Measurements from ENCODE around the gene RBM10. TPM values are rescaled to one million over a fixed set of nuclear protein-coding genes. Genes with fewer than 3 reads are reported as not detected.

The RBM10 gene
- total RNA-seq, 4 donors from 2014 or later: 27.9 to 33.1 (median 30.2) TPM

- no peak for TF ChIP-seq CTCF (IDR thresholded peaks at IDR 0.05)
- TF ChIP-seq EP300 (IDR thresholded peaks at IDR 0.05): no peak
- no peak for TF ChIP-seq POLR2AphosphoS5 (IDR thresholded peaks at IDR 0.05)
- TF ChIP-seq POLR2A (IDR thresholded peaks at IDR 0.05): no peak
- Histone ChIP-seq H3K27me3 (no peaks in the 10 kb centered on the region), H3K9me3 (no peaks in the 10 kb centered on the region), H3K27ac (no peak overlapping the region), H3K4me1 (no peaks in the 10 kb centered on the region), H3K36me3 (peaks cover 72% of the 10 kb centered on the region), H3K4me3 (no peak overlapping the region)
- WGBS: 83% methylated on average over 16 of the region's 18 CpGs
- DNase-seq (ENCODE audit: low spot score in 2 of 2): peak in 1 of 2 donors; percentile 39
Measured at GRCh38 chrX:47172971-47173792, 28.2 kb downstream of the RBM10 start.

GRCh38 chrX:47174376-47174775 lies 29.4 kb downstream of the RBM10 start:
- DNase-seq (ENCODE audit: low spot score in 2 of 2): peak in 1 of 2 donors; percentile 50
- Histone ChIP-seq H3K4me1 (peaks cover 4% of the 10 kb centered on the region), H3K27me3 (no peaks in the 10 kb centered on the region), H3K4me3 (no peak overlapping the region), H3K27ac (no peak overlapping the region), H3K9me3 (no peaks in the 10 kb centered on the region), H3K36me3 (peaks cover 79% of the 10 kb centered on the region)
- TF ChIP-seq CTCF (IDR thresholded peaks at IDR 0.05) (no peak), POLR2AphosphoS5 (IDR thresholded peaks at IDR 0.05) (no peak), POLR2A (IDR thresholded peaks at IDR 0.05) (no peak), EP300 (IDR thresholded peaks at IDR 0.05) (no peak)
- WGBS: 82% methylated on average over 12 of the region's 12 CpGs

- 84% methylated on average over 23 of the region's 23 CpGs for WGBS
- TF ChIP-seq POLR2A (IDR thresholded peaks at IDR 0.05): no peak
- no peak for TF ChIP-seq EP300 (IDR thresholded peaks at IDR 0.05)
- no peak for TF ChIP-seq CTCF (IDR thresholded peaks at IDR 0.05)
- no peak for TF ChIP-seq POLR2AphosphoS5 (IDR thresholded peaks at IDR 0.05)
- Histone ChIP-seq H3K36me3 (peaks cover 73% of the 10 kb centered on the region), H3K4me1 (peaks cover 4% of the 10 kb centered on the region), H3K4me3 (no peak overlapping the region), H3K9me3 (no peaks in the 10 kb centered on the region), H3K27me3 (no peaks in the 10 kb centered on the region), H3K27ac (no peak overlapping the region)
- DNase-seq (ENCODE audit: low spot score in 2 of 2): peak in 1 of 2 donors; percentile 38
Measured at GRCh38 chrX:47174846-47175587, 30.0 kb downstream of the RBM10 start.

- 87% methylated on average over 12 of the region's 12 CpGs for WGBS
- no peak overlapping the region for H3K4me3 ChIP-seq
- H3K9me3 ChIP-seq: no peaks in the 10 kb centered on the region
- no peak overlapping the region for H3K27ac ChIP-seq
- H3K4me1 ChIP-seq: peaks cover 4% of the 10 kb centered on the region
- H3K27me3 ChIP-seq: no peaks in the 10 kb centered on the region
- TF ChIP-seq EP300 (IDR thresholded peaks at IDR 0.05) (no peak), CTCF (IDR thresholded peaks at IDR 0.05) (no peak), POLR2AphosphoS5 (IDR thresholded peaks at IDR 0.05) (no peak), POLR2A (IDR thresholded peaks at IDR 0.05) (no peak)
- DNase-seq (ENCODE audit: low spot score in 2 of 2): peak in 1 of 2 donors; percentile 51
- H3K36me3 ChIP-seq: peaks cover 72% of the 10 kb centered on the region
Measured at GRCh38 chrX:47175588-47175980, 30.6 kb downstream of the RBM10 start.

Data from suprapubic skin (tissue), 4 donors.